GM18517 (cell line): Measurements from ENCODE around the gene EXOC3L2.
"Not testable (repeated sequence)": the region's sequence is repeated elsewhere in the genome, so short reads cannot be mapped to it uniquely, and the experiment has no call there.

Source experiments
- ATAC-seq: cut with Tn5 transposase; IDR thresholded peaks from one replicate; pipeline ENCODE4 v1.9.1; 2021; ENCODE audit warnings: mild to moderate bottlenecking, moderate library complexity; ENCODE audit not compliant: unreplicated experiment

EXOC3L2 gene

DNA sequence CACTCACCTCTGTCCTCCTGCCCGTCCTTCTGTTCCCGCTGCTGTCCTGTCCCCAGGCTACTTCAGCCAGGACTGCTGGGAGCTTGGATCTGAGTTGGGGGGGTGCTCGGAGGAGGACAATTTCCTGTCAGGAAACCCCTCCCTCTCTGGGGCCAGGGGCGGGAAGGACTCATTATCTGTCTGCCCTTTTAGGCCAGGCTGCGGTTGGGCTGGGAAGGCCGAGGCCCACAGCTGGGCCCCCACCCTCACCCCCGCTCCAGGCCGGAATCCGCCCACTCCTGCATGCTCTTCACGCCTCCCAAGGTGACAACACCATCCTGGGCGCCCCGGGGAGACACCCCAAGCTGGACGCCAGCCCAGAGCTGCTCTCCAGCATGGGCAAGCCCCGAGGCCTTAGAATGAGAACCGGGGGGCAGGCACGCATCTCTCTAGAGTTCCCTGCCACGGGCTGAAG lies at the start of gene EXOC3L2:
Gene EXOC3L2, minus strand, starts transcription at position 74 of the 454 bp plus-strand sequence. CDS start 6,362 bp downstream, outside the sequence.
- ATAC-seq, result no peak

DNA sequence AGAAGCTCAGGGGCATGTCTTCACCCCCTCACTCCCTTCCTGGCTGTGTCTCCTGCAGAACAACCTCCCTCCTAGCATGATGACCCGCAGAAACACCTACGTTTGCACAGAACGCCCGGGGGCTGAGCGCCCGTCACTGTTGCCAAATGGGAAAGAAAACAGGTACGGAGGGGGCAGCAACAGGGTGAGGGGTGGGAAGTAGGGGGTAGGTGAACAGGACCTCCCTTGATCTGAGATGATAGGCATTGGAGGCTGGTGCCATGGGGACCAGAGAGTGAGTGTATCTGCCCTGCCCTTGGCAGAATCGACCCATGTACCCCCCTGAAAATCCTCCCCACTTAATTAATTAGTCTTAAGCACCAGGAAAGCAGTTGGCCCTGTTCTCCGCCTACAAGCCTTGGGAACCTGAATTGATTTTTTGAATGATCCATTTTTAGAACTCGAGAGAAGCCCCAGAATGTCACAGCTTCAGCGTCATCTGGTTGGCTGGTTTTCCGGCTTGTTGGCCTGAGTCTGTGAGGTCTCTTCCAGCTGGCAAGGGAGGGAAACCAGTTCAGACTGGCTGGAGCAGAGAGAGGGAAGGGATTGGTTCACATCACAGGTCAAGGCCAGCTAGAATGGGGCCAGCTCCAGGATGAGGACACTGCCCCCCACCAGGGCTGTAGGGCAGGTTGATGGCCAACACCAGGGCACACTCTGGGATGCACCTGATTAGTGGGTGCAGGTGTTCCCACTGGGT lies 49.3 kb upstream of the EXOC3L2 start:
- no peak for ATAC-seq

DNA sequence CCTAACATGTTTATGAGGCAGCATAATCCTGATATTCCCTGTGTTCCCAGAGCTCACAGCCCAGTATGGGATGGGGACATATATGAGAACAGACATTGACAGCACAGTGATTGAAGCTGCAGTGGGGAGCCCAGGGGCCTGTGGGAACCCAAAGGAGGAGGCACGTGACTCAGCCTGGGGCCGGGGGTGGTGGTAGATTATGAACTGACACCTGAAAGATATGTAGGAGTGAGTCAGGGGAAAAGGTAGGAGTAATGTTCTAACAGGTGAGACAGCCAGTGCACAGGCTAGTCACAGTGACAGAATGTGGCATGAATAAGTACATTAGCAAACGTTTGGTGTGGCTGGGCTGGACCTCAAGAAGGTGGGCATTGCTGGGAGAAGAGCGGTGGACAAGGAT lies 48.5 kb upstream of the EXOC3L2 start:
- ATAC-seq, result no peak

DNA sequence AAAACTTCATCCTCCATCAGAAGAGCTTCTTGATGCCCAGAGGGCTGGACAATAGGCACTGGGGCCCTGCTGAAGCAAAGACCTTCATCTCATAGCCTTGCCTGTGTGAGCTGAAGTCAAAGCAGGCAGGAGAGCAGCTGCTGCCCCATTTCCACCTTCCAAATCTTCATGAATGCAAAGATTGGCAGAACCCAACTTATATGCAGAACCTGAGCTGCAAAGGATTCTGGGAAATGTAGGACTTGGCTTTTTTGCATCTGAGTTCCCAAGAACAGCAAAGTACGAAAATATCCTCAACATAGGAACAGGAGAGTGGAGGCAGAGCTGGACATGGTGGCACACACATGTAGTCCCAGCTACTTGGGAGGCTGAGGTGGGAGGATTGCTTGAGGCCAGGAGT lies 46.6 kb upstream of the EXOC3L2 start:
- ATAC-seq, result no peak

DNA sequence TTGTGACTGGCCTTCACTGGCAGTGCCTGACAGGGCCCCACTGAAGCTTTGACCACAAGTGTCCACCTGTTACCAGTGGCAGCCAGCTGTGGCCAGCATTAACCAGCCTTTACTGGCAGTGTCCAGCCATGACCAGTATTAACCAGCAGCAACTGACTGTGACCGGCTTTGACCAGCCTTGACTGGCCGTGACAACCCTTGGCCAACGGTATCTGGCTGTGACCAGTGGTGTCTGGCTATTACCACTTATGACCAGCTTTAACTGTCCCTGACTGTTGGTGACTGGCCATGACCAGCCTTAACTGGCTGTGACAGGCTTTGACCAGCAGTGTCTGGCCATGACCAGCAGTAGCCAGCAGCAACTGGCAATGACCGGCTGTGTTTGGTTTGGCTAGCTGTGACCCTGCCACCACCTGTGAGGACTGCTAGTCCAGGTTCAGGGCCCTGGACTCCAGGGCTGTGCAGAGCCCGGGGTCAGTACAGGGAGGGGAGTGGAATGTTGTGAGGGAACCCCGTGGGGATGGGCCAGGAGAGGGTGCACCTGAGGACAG lies 45.2 kb upstream of the EXOC3L2 start:
- ATAC-seq, result no peak

DNA sequence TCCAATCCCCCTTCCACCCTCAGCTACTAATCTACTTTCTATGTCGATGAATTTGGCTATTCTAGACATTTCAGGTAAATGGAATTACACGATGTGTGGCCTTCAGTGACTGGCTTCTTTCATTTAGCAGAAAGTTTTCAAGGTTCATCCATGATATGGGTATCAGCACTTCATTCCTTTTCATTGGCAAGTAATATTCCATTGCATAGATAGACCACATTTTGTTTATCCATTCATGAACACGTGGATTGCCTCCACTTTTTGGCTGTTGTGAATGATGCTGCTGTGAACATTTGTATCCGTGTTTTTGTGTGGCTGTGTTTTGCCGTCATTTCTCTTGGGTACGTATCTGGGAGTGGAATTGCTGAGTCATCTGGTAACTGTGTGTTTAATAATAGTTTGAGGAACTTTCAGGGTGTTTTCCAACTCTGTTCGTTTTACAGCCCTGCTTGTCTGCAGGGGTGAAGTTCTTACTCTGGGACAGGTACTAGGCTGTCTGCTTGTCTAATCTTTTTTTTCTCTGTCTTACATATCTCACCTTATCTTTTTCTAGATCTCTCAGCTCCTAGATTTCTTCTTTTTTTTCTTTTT lies 38.3 kb upstream of the EXOC3L2 start:
- no peak for ATAC-seq

DNA sequence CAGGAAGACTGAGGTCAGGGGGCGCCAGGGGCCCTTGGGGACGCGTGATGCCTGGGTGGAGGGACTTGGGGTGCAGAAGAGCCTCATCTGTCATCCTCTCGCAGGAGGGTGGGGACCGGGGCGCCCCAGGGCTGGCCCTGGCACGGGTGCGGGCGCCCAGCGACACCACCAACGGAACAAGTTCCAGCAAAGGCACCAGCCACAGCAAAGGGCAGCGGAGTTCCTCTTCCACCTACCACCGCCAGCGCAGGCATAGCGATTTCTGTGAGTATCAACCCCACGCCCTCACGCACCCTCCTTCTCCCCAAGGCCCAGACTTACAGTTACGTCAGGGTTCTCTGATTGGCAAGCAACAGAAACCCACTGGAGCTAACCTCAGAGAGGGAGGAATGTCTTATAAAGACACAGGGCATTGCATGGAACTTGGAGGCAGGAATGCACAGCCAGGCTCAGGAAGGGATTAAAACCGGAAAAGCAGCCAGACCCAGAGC lies 35.3 kb upstream of the EXOC3L2 start:
- no peak for ATAC-seq

DNA sequence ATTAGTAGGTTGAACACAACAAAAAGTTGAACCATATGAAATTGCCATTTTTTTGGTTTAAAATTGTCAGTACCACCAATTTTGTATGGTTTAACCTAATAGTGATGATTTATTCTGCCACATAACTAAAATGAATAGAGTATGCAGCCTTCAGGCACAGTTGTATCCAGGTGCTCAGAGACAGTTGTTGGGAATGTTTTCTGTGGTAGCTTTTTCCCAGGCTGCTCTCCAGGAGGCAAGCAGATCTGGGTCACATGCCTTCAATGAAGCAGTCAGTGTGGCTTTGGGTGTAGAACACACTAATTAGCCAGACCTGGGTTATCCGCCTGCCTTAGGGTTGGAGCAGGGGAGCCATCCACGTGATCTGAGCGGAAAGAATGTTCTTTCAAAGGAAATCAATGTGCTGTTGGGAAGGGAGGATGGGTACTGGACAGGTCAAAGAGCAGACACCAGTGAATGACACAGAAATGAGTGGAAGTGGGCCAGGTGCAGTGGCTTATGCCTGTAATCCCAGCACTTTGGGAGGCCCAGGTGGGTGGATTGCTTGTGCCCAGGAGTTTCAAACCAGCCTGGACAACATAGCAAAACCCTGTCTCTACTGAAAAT lies 34.5 kb upstream of the EXOC3L2 start:
- ATAC-seq, result no peak

DNA sequence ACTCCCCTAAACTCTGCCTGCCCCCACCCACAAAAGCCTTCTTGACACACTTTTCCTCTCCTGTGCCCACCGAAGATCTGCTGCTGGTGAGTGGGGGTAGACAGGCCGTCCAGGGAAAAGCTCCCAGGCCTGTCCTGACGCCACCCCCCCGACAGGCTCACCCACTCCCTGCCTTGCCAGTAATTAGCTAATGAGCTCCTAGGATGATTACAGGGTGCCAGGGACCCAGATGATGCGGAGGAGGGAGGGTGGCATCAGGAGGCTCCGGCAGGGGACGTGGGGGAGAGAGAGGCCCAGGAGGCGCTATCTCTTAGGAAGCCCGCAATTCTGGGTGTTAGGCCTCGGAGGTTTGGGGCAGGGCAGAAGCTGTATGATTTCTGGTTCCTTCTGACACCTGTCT lies 32.9 kb upstream of the EXOC3L2 start:
- no peak for ATAC-seq

DNA sequence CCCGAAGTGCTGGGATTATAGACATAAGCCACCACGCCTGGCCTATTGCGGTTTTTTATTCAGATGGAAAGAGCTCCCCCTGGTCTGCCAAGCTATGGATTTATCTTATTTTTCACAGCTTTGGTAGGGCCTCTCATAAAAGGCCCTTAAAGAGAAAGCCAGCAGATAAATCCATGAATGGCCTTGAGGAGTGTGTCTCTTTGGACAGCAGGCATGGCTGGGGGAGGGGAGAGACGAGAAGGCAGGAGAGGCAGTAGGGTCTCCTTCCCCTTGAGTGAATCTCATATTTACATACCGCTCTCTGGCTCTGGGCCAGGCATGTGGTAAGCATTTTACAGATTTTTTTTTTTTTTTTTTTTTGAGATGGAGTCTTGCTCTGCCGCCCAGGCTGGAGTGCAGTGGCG lies 31.1 kb upstream of the EXOC3L2 start:
- ATAC-seq, result no peak

DNA sequence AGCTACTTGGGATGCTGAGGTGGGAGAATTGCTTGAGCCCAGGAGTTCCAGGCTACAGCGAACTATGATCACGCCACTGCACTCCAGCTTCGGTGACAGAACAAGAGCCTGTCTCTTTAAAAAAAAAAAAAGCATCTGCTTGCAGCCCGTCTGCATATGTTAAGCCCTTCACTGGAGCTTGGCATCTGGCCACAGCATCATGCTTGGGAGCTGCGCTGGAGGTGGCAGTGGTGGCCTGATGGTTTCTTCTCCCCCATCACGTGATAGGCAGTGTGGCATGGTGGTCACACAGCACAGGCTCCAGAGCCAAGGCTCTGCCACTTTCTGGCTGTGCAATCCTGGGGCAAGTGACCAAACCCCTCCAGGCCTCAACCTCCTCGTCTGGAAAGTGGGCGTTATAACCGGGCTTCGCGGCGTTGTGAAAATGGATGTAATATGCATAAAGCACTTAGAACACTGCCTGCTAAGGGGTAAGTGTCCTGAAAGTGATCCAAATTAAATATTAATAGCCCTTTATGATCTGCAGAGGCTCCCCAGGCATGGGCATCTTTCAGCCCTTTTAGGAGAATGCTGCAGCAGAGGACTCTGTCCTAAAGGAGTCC lies 30.3 kb upstream of the EXOC3L2 start:
- no peak for ATAC-seq

DNA sequence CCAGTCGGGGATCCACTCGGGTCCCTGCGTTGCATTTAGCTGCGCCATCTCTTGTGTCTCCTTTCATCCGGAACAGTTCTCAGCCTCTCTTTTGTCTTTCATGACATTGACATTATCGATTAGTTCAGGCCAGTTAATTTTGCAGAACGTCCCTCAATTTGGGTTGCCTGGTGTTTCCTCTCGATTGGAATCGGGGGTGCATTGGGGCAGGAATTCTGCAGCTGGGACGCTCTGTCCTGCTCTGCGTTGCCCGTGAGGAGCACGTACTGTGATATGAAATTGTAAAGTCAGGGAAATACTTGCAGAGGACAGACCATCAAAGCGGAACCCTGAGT lies 28.3 kb upstream of the EXOC3L2 start:
- ATAC-seq, result no peak

DNA sequence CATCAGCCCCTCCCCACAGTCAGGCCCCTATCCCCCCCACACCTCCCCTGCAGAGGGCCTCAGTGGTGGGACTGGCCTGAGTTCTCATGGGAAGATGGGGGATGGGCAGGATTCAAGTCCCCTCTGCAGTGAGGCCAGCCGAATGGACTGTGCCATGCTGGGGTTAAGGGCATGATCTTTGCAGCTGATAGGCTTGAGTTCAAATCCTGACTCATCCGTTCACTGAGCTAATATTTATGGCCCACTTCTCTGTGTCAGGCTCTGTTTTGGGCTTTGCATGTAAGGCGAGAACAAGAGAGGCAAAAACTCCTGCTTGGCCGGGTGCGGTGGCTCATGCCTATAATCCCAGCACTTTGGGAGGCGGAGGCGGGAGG lies 26.5 kb upstream of the EXOC3L2 start:
- ATAC-seq, result no peak

DNA sequence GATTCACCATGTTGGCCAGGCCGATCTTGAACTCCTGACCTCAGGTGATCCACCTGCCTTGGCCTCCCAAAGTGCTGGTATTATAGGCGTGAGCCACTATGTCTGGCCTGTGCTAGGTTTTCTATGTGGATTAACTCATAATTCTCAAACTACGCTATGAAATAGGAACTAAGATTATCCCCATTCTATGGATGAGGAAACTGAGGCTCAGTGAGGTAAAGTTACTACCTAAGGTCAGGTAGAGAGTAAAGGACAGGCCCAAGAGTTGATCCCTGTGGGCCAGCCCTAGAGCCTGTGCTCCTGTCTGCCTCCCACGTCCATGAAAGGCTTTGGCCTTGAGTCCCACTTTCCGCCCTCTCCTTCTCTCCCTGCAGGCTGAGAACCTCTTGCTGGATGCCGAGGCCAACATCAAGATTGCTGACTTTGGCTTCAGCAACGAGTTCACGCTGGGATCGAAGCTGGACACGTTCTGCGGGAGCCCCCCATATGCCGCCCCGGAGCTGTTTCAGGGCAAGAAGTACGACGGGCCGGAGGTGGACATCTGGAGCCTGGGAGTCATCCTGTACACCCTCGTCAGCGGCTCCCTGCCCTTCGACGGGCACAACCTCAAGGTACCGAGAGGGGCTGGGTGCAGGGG lies 26.0 kb upstream of the EXOC3L2 start:
- ATAC-seq, result no peak

DNA sequence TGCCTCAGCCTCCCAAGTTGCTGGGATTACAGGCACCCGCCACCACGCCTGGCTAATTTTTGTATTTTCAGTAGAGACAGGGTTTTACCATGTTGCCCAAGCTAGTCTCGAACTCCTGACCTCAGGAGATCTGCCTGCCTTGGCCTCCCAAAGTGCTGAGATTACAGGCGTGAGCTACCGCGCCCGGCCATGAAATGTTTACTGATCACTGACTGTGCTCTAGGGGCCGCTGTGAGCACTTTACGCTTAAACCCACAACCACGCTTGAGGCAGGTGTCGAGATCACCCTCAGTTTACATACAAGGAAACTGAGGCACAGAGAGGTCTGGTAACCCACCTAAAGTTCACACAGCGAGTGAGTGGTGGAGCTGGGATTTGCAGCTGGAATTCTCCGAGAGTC lies 24.7 kb upstream of the EXOC3L2 start:
- ATAC-seq, result not testable (repeated sequence)

DNA sequence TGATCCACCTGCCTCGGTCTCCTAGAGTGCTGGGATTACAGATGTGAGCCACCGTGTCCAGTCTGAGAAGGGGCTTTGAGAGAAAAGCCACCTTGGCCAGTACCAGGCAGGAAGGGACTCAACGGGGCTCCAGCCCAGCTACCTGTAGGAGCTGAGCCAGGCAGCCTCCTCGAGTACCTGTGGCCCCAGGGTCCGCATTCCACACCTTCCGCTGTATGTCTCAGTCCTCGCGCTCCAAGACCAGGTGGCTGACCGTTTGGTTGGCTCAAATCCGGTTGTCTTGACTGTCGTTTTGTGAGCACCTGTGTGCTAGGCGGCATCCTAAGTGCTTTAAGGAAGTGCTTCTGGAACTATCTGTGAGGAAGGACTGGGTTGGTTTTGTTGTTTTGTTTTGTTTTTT lies 22.1 kb upstream of the EXOC3L2 start:
- no peak for ATAC-seq

DNA sequence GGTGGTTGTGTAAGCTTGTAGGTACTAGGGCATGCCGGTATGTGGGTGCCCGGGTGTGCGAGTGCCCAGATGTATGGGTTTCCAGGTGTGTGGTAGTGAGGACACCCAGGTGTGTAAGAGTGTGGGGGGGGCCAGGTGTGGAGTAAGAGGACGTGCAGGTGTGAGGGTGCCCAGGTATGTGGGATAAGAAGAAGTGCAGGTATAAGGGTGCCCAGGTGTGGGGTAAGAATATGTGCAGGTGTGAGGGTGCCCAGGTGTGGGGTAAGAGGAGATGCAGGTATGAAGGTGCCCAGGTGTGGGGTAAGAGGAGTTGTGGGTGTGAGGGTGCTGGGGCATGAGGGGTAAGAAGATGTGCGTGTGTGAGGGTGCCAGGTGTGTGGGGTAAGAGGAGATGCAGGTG lies 20.2 kb upstream of the EXOC3L2 start:
- ATAC-seq, result no peak

DNA sequence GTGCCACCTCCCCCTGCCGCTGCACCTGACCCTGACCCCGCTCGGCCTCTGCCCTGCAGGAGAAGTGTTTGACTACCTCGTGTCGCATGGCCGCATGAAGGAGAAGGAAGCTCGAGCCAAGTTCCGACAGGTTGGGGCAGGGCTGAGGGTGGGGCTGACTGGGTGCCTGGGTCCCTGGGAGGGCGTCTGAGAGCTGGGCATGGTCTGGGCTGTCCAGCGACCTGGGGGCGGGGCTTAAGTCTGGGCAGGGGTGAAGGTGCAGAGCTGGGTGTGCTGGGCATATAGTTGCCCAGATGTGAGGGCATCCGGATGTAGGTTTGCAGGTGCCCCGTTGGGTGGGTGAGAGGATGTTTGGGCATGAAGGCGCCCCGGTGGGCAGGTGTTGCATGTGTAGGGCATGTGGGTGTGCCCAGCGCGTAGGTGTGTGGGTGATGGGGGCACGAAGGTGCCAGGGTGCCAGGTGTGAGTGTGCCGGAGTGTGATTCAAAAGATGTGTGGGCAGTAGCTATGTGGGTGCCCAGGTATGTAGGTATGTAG lies 19.6 kb upstream of the EXOC3L2 start:
- ATAC-seq, result no peak

DNA sequence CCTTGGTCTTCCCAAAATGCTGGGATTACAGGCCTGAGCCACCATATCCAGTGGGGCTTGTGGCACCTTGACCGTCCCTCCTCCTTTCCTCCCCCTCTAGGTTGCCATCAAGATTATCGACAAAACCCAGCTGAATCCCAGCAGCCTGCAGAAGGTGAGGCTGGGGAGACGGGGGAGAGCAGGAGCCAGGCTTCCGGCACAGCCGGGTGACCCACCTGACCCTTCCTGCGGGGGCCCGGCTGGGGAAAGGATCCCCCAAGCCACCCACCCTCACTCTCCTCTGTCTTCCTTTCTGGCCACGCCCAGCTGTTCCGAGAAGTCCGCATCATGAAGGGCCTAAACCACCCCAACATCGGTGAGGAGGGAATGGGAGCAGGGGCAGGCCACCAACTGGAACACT lies 17.8 kb upstream of the EXOC3L2 start:
- no peak for ATAC-seq

DNA sequence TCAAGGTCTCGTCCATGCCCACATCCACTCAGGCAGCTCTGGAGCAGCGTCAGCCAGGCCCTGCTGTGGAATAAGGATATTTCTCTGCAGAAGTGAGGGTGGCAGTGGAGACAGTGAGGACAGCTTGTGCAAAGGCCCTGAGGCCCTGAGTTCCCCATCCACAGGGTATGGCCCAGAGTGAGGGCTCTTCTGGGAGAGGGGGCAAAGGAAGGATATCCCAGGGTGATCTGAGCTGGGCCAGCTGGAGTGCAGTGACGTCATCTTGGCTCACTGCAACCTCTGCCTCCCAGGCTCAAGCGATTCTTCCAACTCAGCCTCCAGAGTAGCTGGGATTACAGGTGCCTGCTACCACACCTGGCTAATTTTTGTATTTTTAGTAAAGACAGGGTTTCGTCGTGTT lies 17.4 kb upstream of the EXOC3L2 start:
- no peak for ATAC-seq

DNA sequence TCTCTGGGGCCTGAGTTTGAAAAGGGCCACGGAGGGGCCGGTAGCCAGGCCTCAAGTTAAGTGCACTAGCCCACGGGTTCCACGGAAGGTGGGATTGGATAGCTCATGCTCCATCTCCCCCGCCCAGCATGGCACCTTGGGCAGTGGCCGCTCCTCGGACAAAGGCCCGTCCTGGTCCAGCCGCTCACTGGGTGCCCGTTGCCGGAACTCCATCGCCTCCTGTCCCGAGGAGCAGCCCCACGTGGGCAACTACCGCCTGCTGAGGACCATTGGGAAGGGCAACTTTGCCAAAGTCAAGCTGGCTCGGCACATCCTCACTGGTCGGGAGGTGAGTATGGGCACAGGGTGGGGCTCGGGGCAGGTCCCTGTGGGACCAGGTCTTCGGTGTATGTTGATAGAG lies 13.7 kb upstream of the EXOC3L2 start:
- no peak for ATAC-seq
